Astrocyte of the spinal cord (primary cell): ENCODE data around the gene STK25.

Experiments
- DNase-seq: peaks from one replicate; pipeline ENCODE4 v3.0.0; 2011; ENCODE audit warnings: low read depth, low spot score
- H3K4me3 ChIP-seq: 2 replicates; pipeline ENCODE4 v1.5.1; 2011; ENCODE audit warnings: low read depth, mild to moderate bottlenecking, low read length, moderate library complexity
- in situ Hi-C: cut with HindIII; loops from 2 replicates; pipeline ENCODE4 v1.10.0; 2017; ENCODE audit warnings: low sequenced_read_pairs
- TF ChIP-seq, protein P1 (sequence below): IDR thresholded peaks from 2 replicates; pipeline ENCODE4 v1.5.1; 2012; ENCODE audit warnings: low read depth, mild to moderate bottlenecking, low read length, inconsistent platforms

Gene STK25

DNA sequence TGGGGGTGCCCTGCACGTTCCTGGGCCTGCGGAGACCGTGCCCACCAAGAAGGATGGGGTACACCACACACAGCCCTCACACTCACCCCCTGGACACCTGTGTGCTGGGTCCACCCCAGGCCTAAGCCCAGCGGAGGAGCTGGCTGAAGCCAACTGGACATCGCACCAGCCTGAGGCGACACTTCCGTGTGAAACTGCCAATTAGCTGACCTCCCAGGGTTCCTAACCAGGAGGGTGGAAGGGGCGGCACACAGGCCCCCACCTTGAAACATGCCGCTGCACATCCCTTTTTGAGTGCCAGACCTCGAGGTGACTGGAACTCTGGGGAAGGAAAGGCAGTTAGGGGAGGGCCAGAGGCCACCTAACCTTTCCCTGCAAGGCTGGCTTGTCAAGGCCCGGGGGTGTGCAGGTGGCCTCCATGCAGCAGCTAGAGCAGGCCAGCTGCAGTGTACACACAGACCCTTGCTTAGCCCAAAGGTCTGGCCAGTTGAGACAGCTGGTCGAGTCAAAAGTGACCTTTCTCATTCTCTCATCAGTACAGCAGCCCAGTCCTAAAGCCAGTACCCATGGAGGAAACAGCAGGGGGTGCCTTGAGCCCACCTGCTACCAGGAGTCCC lies 4.5 kb downstream of the STK25 start:
- TF ChIP-seq, protein P1, sequence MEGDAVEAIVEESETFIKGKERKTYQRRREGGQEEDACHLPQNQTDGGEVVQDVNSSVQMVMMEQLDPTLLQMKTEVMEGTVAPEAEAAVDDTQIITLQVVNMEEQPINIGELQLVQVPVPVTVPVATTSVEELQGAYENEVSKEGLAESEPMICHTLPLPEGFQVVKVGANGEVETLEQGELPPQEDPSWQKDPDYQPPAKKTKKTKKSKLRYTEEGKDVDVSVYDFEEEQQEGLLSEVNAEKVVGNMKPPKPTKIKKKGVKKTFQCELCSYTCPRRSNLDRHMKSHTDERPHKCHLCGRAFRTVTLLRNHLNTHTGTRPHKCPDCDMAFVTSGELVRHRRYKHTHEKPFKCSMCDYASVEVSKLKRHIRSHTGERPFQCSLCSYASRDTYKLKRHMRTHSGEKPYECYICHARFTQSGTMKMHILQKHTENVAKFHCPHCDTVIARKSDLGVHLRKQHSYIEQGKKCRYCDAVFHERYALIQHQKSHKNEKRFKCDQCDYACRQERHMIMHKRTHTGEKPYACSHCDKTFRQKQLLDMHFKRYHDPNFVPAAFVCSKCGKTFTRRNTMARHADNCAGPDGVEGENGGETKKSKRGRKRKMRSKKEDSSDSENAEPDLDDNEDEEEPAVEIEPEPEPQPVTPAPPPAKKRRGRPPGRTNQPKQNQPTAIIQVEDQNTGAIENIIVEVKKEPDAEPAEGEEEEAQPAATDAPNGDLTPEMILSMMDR = no peak
- no peak for DNase-seq
- in situ Hi-C loops = no loop called here
- no peak overlapping the region for H3K4me3 ChIP-seq

DNA sequence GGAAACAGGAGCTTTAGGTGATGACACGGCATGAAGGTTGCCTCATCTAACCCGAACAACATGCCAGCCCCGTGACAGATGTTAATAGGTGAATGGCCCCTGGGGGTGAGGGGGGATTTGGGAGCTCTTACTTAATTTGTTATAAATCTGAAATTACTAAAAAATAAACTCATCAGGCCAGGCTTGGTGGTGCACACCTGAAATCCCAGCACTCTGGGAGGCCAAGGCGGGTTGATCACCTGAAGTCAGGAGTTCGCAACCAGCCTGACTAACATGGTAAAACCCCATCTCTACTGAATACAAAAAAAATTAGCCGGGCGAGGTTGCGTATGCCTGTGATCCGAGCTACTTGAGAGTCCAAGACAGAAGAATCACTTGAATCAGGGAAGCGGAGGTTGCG lies 6.1 kb downstream of the STK25 start:
- in situ Hi-C loops = no loop called here
- no peak for DNase-seq
- no peak overlapping the region for H3K4me3 ChIP-seq
- TF ChIP-seq, protein P1 = no peak

DNA sequence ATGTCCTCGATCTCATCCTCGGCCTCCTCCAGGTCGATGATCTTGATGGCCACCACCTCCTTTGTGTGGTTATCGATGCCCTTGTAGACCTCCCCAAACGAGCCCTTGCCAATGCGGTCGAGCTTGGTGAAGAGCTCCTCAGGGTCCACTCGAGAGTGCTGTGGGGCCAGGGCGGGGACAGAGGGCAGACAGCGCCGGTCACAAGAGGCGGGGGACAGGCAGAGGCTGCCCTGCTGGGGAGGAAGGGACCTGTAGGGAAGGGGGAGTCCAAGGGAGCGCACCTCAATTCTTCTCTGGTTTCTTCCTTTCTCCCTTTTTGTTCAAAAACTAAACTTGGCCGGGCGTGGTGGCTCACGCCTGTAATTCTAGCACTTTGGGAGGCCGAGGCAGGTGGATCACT lies 6.8 kb downstream of the STK25 start:
- DNase-seq = no peak
- no peak overlapping the region for H3K4me3 ChIP-seq
- in situ Hi-C loops = no loop called here
- TF ChIP-seq, protein P1 = no peak

DNA sequence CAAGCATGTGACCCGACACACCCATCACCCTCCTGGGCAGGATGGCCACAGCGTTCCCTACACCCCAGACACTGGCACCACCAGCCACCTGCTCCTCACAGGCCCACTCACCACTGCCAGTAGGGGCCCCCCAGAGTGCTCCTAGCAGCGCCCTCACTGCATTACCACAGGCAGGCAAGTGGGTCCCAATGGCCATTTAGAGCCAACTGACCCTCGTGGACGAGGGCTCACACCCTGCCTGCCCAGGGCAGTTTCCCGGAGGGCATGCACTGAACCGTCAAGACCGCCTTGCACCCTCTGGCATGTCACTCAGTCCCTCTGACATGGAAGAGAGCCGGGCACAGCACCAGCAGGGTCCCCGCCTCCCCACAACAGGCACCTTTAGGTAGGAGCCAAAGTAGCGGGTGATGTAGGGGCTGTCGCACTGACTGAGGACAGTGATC lies 7.3 kb downstream of the STK25 start:
- in situ Hi-C loops = no loop called here
- H3K4me3 ChIP-seq = no peak overlapping the region
- TF ChIP-seq, protein P1 = no peak
- no peak for DNase-seq

DNA sequence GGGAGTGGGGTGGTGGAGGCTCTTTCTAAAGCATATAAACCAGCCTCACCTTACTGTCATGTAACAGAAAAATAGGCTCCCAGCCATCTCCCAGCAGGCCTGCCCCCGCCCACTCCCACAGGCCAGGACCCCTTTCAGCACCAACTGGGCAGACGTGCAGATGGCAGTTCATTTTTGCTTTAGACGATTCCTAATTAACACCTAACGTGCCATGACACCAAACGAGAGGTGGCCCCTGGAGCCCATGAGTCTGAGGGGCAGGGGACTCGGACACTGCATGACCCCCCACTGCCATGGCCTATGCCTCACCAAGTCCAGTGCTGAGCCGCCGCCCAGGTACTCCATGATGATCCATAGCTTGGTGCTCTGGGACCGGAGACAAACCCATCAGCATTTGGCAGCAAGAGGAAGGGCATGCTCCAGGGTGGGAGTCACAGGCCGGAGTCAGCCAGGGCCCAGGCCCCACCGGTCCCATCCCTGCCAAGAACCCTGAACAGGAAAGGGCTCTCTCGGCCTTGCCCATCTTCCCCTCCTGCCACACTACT lies 7.9 kb downstream of the STK25 start:
- in situ Hi-C loops = no loop called here
- no peak for DNase-seq
- no peak overlapping the region for H3K4me3 ChIP-seq
- TF ChIP-seq, protein P1 = no peak

DNA sequence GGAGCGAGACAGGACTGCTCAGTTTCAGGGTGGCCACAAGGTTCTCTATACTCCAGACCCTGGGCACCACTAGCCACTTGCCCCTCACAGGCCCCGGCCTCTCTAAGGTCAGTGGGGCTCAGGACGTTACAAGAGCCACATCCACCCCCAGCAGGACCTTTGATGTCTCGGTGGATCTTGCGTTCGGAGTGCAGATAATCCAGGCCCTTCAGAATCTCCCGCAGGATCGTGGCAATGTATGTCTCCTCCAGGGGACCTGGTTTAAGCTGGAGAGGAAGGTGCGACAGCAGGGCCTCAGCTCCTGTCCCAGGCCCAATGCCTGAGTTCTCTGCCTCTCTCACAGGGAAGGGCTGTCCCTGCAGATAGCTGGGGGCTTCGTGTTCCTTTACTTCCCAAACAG lies 8.4 kb downstream of the STK25 start:
- in situ Hi-C loops = no loop called here
- TF ChIP-seq, protein P1 = no peak
- no peak for DNase-seq
- no peak overlapping the region for H3K4me3 ChIP-seq
